PFSK-1 (cell line): ENCODE results near the gene PRLR.

ENCODE experiments used
- SIN3A ChIP-seq: IDR thresholded peaks from 2 replicates; pipeline ENCODE4 v1.6.1; 2012; ENCODE audit warnings: mild to moderate bottlenecking, low read length, moderate library complexity, borderline replicate concordance; ENCODE audit not compliant: insufficient read depth
- TAF1 ChIP-seq: IDR thresholded peaks from 2 replicates; pipeline ENCODE4 v1.6.1; 2012; ENCODE audit warnings: low read length, control low read depth, borderline replicate concordance; ENCODE audit not compliant: insufficient read depth
- TF ChIP-seq, protein P1 (sequence below), 2 experiments: IDR thresholded peaks; 2 replicates each; pipeline versions ENCODE4 v1.6.1 to v1.8.0; 2011 to 2012; ENCODE audit warnings: low read depth in 2 of 2, low read length in 2 of 2, control low read depth in 1 of 2, inconsistent platforms in 1 of 2, mild to moderate bottlenecking in 1 of 2, moderate library complexity in 1 of 2; ENCODE audit not compliant: insufficient read depth in 1 of 2

DNA sequence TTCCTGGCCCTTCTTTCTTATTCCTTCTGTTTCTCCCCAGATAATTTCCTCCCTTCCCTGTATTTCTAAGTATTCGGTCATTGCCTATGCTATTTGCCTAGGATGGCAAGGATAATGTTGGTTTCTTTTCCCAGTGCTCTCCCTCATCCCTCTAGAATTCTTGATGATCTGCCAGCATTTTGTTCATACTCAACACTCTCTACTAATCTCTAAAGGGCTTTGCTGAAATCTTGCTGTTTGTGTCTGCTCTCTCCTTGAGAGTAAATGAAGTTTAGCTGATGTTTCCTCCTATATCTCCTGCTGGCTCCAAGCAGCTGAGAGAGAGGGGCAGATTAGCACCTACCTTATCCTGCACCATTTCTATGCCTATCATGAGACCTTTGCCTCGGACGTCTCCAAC is 220.6 kb downstream of the PRLR start:
- TF ChIP-seq SIN3A (no peak), TAF1 (no peak)
- TF ChIP-seq, protein P1, sequence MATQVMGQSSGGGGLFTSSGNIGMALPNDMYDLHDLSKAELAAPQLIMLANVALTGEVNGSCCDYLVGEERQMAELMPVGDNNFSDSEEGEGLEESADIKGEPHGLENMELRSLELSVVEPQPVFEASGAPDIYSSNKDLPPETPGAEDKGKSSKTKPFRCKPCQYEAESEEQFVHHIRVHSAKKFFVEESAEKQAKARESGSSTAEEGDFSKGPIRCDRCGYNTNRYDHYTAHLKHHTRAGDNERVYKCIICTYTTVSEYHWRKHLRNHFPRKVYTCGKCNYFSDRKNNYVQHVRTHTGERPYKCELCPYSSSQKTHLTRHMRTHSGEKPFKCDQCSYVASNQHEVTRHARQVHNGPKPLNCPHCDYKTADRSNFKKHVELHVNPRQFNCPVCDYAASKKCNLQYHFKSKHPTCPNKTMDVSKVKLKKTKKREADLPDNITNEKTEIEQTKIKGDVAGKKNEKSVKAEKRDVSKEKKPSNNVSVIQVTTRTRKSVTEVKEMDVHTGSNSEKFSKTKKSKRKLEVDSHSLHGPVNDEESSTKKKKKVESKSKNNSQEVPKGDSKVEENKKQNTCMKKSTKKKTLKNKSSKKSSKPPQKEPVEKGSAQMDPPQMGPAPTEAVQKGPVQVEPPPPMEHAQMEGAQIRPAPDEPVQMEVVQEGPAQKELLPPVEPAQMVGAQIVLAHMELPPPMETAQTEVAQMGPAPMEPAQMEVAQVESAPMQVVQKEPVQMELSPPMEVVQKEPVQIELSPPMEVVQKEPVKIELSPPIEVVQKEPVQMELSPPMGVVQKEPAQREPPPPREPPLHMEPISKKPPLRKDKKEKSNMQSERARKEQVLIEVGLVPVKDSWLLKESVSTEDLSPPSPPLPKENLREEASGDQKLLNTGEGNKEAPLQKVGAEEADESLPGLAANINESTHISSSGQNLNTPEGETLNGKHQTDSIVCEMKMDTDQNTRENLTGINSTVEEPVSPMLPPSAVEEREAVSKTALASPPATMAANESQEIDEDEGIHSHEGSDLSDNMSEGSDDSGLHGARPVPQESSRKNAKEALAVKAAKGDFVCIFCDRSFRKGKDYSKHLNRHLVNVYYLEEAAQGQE (IDR thresholded peaks at IDR 0.05; ENCODE audit: insufficient read depth in 1 of 2, low read depth in 2 of 2, low read length in 2 of 2) = no peak
